ENCODE results near the gene CELF2.
A peak's percentile ranks its signal among the peaks of the same experiment; 100 is the strongest.

CELF2 gene

DNA sequence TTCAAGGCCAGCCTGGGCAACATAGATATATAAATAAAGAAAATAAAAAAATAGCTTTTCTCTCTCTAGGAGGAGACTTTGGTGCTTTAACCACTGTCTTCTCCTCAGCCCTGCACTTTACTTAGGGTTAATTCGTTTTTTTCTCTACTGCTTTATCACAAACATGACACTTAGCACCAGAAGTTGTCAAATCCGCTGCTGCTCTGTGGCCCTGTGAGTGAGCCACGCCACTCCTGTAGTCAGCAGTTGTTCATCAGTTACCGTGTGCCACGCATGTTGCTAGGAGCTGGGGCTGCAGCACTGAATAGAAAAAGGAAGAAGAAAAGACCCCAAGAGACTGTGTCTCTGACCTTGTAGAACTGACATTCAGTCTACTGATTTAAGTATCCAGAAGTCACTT lies 232.6 kb downstream of the CELF2 start:
- DNase-seq (ENCODE audit: low spot score), result no peak

DNA sequence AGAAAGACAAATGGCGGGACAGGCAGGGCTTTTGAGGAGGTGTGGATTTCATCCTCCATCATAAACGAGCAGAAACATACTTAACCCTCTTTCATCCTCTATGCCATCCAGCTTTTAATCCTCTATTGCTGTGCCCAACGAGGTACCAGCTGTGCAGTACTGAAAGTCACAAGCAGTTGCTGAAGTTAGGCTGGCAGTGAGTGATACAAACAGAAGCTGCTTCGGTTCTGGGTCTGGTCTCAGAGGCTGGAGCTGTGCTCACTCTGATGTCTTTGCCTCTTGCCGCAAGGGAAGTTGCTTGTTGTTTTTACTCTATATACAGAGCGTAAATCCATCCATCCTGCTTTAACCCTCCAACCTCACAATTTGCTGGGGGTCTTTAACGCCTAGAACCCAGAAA lies 235.2 kb downstream of the CELF2 start:
- DNase-seq (ENCODE audit: low spot score), result no peak

DNA sequence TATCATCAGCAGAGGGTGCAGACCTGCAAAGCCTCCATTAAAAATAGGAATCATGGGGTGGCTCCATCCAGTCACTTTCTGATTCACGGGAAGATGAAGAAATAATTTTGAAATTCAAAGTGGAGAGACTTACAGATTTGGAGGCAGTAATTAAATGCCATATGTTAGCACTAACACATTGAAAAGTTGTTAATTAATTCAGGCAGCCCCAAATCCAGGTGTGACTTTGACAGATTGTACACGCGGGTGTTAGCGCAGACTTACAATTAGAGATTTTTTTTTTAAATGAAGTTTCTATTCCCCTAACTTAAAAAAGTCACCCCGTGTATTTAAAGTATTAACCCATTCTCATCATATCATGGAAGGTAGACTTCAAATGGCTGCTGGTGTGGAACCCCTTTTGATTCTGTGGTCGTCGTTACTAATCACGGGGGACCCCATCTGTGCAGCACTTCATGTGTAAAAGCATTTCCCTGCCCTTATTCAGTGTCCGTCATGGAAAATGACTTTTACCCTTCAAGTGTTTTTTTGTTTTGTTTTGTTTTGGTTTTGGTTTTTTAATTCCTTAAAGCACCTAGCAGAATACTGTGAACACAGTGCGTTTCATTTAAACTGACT lies 235.8 kb downstream of the CELF2 start:
- no peak for DNase-seq (ENCODE audit: low spot score)

DNA sequence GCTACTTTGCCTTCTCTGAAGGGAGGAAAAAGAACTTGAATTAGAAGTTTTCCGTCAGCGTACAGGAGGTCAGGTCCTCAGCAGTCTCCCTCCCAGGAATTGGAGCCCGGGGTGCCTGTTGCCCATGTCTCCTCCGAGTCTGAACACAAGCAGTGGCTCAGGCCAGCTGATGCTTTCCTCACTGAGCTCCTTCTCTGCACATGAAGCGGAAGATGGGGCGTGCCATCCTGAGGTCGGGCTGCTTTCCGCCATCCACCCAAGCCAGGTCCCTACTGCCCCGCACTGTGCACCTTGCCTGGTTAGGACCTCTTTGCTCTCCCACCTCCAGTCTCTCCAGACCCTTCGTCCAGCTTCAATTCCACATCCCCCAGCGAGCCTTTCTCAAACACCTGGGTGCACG lies 237.5 kb downstream of the CELF2 start:
- no peak for DNase-seq (ENCODE audit: low spot score)

DNA sequence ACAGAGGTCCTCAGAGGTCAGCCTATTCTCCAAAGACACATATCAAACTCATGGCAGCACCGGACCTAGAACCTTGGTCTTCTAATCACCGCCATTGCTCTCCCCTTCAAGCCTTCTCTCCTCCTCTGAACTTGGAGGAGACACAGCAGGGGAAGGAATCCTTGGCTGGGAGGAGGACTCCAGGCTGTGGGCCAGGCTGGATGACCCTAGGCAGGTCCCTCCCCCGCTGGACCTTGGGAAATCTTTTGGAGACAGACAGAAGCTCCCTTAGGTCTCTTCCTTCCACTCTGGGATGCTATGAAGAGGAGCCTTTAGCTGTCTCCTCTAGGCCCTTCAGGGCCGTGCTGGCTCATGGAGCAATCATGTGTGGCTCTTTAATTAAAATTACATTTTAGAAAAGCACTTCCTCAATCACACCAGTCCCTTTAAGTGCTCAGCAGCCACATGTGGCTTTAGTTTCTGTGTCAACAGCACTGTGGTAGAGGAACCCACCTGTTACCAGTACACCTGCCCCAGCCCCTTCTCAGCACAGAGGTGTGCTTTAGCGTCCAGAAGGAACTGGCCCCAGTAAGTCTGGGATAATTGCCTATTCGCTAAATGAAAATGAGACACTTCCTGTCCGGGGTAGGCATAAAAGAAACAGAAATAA lies 238.2 kb downstream of the CELF2 start:
- no peak for DNase-seq (ENCODE audit: low spot score)

DNA sequence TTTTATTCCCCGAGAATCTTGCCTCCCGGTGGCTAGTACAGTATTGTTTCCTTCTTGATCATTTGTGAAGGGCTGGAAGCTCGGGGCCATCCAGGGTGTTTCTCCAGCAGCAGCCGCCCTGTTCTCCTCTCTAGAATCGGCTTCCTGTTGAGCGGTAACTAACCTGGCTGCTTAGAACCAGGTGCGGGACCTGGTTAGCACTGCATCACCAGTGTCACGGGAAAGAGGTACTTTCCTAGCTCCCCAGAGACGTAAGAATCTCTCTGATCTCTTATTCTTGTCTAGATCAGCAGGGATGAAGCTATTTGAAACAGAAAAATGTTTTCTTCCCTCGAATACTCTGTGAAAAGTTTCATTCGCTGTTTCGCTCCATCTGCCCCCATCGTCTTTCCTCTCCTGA lies 239.2 kb downstream of the CELF2 start:
- no peak for DNase-seq (ENCODE audit: low spot score)

DNA sequence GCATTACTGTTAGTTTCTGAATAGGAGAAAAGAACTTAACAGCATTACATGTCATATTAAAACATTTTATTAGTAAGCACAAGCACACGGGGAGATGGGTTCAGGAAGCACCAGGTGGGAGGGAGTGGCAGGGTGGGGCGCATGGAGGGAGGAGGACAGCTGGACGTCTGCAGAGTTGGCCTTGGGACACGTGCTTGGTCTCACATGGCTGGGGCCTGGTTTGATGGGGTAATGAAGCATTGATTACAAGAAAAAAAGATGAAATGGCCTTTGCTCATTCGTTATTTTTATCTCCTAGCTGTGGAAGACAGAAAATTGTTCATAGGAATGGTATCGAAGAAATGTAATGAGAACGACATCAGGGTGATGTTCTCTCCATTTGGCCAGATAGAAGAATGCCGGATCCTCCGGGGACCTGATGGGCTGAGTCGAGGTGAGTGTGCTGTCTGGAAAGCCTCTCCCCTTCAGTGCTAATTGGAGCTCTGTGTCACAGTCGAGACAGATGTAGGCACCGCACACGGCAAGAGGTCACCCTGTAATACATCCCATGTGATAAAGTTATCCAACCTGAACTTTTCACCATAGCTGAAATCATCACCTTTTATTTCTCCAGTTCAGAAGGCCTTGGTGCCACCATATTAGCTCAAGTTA lies 239.9 kb downstream of the CELF2 start:
- DNase-seq (ENCODE audit: low spot score), result no peak

DNA sequence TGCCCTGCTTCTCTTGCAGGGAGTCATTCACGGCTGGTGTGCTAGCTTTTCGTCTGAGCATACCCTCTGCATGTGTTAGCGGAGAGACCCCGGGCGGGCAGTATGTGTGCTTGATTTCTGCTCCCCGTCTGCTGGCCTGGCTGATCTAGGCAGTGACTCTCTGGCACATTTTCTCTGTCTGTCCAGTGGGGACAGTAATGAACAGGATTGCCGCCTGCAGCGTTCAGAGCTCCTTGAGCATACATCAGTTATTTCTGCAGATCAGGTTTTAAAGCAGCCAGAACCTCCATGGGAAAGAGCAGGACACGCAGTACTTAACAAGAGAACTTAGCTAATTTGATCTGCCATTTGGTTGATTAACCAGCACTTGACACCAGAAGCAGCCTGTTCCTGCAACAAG lies 242.5 kb downstream of the CELF2 start:
- no peak for DNase-seq (ENCODE audit: low spot score)

DNA sequence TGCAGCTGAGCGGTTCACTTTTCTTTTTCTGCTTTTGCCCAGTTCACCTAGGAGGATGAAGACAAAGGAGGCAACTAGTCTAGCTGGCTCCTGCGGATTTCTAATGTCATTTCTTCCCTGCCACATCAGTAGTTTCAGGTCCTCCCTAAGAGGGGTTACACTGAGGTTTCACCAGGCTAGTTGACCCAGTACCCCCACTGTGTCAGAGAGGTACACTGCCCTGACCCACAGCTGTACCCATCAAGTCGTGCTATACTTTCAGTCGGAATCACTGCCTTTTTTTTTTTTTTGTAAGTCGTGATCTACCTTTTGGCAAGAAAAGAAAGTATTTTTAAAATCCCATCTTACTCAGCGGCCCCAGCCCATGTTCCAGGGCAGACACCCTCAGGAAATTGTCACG lies 243.5 kb downstream of the CELF2 start:
- no peak for DNase-seq (ENCODE audit: low spot score)

DNA sequence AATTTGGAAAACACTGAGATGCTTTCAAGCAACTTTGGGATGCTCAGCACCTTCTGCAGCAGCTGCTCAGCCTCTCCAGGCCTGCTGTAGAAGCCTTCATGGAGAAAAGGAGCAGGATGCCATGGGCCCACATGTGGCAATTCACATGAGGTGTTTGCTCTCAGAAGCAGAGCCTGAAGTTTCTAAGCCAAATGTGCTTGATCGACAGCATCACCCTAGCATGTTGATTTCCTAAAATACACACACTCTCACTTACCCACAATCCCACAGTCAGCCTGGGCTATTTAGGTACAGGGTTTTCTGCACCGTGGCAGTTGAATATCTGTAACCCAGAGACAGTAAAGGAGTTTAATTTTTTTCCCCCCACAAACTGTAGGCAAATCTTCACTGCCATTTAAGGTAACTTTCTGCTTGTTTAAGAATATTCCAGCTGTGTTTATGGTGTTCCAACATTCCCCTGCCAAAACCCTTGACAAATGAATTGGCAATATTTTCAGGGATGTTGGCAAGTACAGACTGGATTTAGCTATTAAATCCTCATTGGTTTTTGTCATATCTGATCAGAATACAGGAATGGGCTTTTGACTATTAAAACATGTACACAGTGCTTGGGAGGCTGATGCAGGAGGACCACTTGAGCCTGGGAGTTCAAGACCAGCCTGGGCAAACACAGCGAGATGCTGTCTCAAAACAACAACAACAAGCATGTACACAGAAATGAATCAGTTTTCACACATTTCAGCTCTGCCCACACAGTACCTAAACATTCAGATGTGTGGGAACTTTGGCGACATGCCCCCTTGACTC lies 244.2 kb downstream of the CELF2 start:
- no peak for DNase-seq (ENCODE audit: low spot score)

DNA sequence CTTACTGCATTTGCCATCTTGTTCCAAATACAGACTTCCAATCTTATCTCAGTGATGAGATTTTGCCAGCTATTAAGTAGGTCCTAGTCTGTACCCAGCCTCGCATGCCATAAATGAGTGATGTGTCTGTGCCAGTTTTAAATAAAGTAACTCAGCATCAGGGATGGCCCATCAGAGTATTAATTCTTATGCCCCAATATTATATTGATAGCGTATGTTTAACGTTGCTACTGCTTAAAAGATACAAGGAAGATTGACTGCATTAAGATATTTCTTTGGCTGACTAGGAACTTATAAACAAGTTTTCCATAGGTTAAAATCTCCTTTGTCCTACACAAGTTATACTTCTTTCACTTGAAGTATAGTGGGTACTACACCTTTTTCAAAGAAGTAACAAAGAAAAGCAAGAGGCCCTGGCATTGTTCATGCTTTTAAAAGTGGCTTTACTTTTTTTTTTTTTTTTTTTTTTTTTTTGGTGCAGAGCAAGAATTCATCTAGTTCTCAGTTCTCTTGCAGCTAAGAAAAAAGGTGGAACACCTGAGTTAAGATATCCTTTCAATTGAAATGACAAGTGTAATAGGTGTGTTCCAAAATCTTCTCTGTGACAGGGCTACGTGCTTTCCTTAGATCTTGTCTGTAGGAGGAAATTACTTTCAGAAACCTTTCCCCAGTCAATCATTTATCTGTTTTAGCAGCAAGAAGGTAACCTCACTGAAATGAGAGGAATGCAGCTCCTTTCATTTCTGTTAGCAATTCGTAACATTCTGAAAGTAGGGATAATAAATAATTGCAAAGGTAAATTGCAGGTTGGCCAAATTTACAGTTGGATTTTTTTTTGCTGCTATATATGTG lies 245.0 kb downstream of the CELF2 start:
- DNase-seq (ENCODE audit: low spot score), result no peak

DNA sequence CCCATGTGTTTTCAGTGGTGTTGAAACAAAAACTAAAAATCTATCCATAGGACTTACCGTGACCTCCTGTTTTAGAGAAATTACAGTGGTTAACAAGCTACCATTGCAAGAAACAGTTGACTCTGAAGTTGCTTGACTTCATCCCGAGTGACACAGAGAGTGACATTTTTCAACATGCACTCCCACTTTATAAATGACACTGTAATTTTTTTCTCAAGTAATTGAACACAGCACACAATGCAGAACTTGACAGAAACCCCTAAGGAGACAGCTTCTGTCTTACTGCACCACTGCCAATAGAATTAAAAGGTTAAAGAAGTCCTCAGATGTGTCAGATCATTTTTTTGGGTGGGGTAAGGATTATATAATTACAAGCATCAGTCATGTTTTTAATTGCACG lies 246.1 kb downstream of the CELF2 start:
- no peak for DNase-seq (ENCODE audit: low spot score)

DNA sequence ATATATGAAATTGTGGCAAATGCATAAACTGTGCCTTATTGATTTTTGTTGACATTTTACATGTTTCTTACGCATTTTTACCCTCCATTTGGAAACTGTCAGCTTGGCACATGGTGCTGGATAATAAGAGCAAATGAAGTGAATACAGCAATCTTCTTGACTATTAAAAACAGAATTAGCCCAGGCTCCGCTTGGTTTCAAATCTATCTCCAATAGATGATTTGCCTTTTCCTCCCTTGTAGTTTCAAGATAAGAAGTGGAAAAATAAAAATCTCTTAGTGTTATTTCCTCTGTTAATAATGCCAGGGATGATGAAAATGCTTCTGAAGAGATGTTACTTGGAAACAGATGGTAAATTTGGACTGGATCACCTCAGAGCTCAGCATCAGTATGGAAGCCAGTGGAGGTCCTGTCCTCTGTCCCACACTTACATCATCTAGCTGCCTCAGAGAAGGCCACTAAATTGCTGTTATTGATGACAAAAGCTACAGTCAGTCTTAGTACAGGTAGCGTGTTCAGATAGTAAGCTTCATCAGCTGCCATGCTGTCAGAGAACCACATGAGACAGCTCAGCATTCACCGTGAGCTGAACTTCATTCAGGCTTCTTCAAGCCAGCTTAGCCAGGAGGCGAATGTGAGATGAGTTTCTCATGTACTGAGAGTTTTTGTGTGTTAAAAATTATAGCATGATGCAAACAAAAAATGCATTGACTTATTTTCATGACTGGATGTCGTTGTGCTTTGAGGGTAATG lies 246.8 kb downstream of the CELF2 start:
- no peak for DNase-seq (ENCODE audit: low spot score)

DNA sequence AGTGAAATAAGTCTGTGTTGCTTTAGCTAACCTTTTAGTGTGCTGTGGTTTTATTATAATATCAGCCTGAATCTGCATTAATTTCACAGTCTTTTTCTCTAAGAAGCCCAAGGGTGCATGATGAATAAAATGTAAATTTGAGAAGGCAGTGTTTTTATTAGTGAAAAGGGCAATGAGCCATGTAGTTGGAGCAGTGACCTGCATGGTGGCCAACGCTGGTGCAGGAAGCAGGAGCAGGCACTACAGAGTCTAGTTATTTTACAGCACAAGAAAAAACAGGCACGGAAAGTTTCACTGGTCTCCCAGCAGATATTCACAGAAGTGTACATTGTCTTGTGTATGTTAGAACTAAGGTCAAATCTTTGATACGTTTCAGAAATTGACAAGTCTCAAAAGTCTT lies 247.8 kb downstream of the CELF2 start:
- no peak for DNase-seq (ENCODE audit: low spot score)

DNA sequence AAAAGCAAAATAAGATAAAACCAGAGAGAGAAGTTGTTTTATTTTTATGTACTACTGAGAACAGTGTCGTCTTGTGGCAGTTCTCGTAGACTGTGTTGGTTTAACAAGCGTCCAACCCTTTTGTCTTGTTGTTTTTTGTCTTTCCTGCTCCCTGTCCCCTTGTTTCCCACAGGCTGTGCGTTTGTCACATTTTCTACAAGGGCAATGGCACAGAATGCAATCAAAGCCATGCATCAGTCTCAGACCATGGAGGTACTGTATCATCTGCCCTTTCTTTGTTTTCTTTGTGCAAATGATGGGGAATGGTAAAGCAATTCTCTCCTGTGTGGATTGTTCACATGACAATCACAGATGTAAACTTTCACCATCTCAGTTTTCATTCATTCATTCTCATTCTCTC lies 248.8 kb downstream of the CELF2 start:
- no peak for DNase-seq (ENCODE audit: low spot score)

DNA sequence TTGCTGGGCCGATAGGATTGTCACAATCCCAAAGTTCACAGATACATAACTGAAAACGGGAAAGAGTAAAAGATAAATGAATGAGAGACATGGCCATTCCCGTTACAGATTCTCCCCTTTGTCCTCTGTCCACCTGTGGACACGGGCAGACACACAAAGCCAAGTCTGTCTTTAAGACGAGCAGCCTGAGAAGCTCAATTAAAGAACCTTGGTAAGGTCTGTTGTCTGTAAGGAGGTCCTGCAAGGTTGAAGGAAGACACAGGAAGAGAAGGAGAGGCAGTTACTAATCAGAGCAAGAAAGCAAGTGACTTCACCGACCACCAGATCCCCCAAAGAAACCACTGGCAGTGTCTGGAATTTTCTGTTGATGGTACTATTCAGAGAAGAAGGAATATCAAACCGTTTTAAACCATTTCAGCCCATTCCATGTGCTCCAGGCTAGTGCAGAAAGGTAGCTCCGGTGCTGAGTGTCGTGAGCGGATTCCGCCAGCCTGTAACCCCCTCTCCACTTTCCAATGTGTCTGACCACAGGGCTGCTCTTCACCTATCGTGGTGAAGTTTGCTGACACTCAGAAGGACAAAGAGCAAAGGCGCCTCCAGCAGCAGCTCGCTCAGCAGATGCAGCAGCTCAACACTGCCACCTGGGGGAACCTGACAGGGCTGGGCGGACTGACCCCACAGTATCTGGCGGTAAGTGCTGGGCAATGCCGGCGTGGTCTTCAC lies 252.6 kb downstream of the CELF2 start:
- peak; percentile 90 for DNase-seq (ENCODE audit: low spot score)

DNA sequence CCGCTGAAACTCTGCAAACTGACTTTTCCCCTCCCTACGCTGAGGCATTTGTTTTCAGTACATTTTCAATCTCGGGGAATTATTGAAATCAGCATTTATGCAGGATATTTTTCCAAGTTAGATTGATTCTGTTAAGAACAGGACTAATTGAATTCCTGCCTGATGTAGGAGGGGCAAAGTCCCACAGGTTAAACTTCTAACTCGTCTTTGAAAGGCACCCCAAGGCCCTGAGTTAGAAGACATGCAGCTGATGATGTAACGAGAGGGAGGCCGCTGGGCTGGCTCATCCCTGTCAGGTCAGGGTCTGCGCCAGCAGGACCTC lies 253.1 kb downstream of the CELF2 start:
- no peak for DNase-seq (ENCODE audit: low spot score)

DNA sequence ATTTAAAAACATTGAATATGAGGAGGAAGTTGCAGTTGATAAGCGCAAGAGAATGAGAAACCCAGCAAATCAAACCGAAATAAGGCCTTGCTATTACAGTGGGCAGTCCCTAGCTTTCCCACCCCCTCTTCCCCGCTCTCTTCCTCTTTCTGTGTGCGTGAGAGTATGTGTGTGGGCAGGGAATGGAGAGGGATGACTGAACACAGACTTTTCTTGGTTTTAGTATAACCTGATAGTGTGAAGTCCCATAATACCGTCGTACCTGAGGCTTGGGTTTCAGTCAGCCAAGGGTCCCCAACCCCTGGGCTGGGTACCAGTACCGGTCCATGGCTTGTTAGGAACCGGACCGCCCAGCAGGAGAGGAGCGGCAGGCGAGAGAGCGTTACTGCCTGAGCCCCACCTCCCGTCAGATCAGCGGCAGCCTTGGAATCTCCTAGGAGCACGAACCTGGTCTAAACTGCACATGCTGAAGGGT lies 255.3 kb downstream of the CELF2 start:
- DNase-seq (ENCODE audit: low spot score), result no peak

DNA sequence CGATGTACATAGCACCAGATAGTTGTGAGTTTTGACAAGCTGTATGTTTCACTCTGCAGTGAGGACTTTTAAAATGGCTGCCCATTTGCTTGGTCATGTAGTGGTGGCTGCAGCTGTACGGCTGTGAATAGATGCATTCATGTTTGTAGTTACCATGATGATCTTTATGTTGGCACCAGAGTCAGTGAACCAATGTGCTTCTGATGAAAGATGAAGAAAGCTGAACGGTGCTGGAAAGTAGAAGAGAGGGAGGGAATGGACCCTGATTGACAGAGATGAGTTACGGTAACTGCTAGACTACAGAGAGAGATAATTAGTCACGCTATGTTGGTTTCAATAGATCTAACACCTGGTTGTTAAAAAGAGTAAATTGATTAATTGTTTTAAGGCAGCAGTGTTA lies 256.8 kb downstream of the CELF2 start:
- no peak for DNase-seq (ENCODE audit: low spot score)

DNA sequence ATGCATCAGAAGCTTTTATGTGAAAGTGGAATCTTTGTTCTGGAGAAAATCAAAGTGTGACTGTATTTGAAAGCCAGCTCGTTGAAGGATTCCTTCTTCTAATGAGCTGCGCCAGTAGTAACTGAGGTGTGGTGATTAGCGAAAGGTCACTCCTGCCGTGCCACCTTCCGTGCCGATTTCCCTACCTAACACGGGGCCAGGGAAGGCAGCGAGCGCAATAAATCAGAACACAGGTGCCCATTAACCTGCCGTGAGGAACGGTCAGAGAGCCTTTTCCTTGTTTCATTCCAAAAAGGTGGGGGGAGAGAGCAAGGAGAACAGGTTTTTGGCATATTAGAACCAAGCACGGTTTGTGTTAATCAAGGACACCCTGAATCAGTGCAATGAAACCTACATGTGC lies 258.0 kb downstream of the CELF2 start:
- no peak for DNase-seq (ENCODE audit: low spot score)

All from ecto neural progenitor cell (in vitro differentiated cells).